ENCODE results near the gene SSR1. TPM values are rescaled to one million over a fixed set of nuclear protein-coding genes. Genes with fewer than 3 reads are reported as not detected.
"Not testable (repeated sequence)": the region's sequence is repeated elsewhere in the genome, so short reads cannot be mapped to it uniquely, and the experiment has no call there.

The SSR1 gene
- 159 TPM for polyA plus RNA-seq (2013, experiment 1 of 2; ENCODE audit: insufficient read length)
- polyA plus RNA-seq (2013, experiment 2 of 2; ENCODE audit: insufficient read length) = 145 TPM

GRCh38 chr6:7312616-7313504, at the start of gene SSR1:
Gene SSR1 (minus strand): TSS chr6:7313199. CDS start chr6:7313120, 79 bp downstream.
- peak; percentile 97 for DNase-seq

DNA sequence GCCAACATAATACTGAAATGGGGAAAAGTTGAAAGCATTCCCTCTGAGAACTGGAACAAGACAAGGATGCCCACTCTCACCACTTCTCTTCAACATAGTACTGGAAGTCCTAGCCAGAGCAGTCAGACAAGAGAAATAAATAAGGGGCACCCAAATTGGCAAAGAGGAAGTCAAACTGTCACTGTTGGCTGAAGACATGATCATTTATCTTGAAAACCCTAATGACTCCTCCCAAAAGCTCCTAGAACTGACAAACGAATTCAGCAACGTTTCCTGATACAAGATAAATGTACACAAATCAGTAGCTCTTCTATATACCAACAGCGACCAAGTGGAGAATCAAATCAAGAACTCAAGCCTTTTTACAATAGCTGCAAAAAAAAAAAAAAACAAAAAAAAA, 38.9 kb upstream of the SSR1 start:
- DNase-seq = not testable (repeated sequence)

- DNase-seq = not testable (repeated sequence)
These were observed 37.6 kb upstream of the SSR1 start for GRCh38 chr6:7350591-7350990.

DNA sequence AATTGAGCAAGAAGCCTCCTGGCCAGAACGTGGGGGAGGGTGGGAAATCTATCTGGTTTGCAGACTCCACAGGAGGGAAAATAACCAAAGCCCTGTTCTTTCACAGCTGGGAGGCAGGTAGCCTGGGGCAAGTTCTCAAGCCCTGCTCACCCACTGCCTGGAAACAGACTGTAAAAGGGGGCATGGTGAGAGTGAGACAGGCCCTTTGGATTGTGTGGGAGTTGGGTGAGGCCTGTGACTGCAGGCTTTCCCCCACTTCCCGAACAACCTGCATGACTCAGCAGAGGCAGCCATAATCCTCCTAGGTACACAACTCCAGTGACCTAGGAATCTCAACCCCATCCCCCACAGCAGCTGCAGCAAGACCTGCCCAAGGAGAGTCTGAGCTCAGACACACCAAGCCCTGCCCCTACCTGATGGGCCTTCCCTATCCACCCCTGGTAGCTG, 34.6 kb upstream of the SSR1 start:
- peak; percentile 1 for DNase-seq

DNA sequence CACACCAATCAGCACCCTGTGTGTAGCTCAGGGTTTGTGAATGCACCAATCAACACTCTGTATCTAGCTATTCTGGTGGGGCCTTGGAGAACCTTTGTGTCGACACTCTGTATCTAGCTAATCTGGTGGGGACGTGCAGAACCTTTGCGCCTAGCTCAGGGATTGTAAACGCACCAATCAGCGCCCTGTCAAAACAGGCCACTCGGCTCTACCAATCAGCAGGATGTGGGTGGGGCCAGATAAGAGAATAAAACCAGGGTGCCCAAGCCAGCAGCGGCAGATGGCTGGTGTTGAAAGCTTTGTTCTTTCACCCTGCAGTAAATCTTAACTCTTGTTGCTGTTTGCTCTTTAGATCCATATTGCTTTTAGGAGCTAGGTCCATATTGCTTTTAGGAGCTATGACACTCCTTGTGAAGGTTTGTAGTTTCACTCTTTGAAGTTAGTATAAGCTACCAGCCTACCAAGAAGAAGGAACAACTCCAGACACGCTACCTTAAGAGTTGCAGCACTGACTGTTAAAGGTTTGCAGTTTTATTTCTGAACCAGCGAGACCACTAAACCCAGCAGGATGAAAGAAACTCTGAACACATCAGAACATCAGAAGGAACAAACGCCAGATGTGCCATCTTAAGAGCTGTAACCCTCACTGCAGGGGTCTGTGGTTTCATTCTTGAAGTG, 31.9 kb upstream of the SSR1 start:
- DNase-seq = peak; percentile 11

- no peak for DNase-seq
These were observed 30.8 kb upstream of the SSR1 start for GRCh38 chr6:7343546-7344475.

DNA sequence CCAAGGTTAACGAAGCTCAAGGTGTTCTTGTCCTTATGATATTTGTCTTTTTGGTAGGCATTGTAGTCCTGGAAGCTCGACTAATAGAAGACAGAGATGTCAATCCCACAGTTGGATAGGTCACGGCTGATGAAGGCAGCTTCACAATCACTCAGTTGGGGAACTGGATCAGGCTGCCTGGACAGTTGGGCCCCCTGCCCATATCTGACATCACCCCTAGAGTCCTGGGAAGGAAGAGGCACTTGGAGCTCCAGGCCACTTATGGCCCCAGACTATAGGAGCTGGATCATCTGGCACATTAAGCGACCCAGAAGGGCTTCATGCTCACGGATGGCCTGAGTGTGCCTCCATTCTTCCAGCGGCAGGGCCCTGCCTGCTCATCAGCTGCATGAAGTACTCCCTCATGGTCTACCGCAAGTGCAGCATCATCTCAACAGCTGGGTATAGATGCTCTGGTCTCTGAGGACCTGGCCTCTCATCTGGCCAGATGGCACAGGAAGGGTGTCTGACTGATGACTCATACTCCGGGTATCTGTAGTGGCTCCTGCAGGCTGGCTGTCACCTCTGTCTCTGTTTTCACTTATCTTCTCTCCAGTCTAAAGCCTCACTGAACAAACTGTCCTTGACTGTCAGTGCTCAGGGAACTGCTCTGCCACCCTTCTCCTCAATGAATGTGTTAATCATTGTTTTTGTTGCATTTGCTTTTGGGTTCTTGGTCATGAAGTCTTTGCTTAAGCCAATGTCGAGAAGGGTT, 29.2 kb upstream of the SSR1 start:
- DNase-seq = peak; percentile 50

DNA sequence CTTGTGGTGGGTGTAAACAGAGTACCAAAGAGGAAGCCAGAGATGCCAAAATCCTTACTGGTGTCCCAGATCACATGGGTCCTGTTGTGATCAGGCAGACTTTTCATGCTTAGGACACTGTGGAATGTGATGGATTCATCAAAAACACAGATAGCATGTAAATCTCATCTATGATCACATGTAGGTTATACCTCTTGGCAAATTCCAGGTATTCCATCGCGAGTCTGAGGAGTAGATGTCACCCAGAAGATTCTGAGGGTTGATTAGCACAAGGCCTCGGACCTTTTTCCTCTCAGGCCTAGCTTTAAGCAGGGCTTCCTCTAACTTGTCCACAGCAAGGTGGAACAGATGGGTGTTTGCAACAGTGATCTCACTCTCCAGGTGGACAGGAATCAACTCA, 28.3 kb upstream of the SSR1 start:
- no peak for DNase-seq

GRCh38 chr6:7339007-7339732, 26.2 kb upstream of the SSR1 start:
- DNase-seq = peak; percentile 17

DNA sequence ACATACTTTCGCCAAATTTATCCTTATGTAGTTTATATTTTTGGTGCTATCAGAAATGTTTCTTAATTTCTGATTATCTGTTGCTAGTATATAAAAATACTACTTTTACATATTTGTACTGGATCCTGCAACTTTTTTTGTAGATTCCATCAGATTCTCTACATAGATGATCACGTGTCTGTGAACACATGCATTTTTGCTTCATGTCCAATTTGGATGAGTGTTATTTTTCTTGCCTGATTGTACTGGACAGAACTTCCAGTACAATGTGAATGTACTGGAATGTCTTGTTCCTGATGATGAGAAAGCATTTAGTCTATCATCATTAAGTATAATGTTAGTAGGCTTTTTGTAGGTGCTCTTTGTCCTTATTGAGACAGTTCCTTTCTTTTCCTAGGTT, 25.0 kb upstream of the SSR1 start:
- no peak for DNase-seq

DNA sequence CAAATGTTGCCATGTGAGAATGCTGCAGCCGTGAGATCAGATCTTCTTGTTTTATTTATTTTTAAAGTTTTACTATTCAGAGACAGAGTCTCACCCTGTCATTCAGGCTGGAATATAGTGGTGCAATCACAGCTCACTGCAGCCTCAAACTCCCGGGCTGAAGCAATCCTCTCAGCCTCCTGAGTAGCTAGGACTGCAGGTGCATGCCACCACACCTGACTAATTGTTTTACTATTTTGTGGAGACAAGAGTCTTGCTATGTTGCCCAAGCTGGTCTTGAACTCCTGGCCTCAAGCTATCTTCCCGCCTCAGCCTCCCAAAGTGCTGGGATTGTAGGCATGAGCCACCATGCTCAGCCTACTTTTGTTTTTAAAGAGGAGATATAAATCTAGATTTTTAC, 22.5 kb upstream of the SSR1 start:
- DNase-seq = no peak

GRCh38 chr6:7334685-7335084, 21.7 kb upstream of the SSR1 start:
- DNase-seq = no peak

GRCh38 chr6:7332090-7332745, 19.2 kb upstream of the SSR1 start:
- DNase-seq = no peak

GRCh38 chr6:7331452-7331851, 18.5 kb upstream of the SSR1 start:
- no peak for DNase-seq

GRCh38 chr6:7328243-7328642, 15.2 kb upstream of the SSR1 start:
- DNase-seq = no peak

DNA sequence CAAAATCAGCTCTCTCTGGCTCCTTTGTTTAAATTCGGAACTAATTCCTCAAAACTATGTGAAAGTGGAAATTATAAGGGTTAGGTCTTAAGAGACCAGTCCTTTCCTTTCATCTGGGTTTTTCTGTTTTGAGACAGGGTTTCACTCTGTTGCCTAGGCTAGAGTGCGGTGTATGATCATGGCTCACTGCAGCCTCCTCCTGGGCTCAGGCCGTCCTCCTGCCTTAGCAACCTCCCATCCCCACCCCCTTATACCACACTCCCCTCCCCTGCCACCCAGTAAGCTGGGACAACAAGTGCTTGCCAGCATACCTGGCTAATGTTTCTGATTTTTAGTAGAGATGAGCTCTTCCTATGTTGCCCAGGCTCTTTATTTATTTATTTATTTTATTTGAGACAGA, 12.8 kb upstream of the SSR1 start:
- no peak for DNase-seq

DNA sequence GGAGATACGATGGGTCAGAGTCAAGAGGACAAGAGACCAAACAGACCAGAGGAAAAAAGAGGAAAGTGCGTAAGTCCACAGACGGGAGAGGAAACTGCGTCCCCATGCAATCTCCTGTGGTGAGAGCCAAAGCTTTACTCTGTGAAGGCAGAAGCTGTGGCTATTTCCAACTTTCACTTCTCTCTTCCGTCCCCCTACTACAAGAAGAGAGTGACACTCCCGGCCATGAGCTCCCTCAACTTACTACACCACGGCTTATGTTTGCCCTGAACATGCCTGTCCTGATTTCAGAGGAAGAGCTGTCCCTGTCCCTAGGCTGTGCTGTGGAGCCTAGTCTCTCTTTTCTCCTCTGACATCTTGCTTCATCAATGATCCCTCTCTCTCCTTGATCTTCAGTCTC, 11.5 kb upstream of the SSR1 start:
- DNase-seq = no peak

- DNase-seq = no peak
These were observed 10.1 kb upstream of the SSR1 start for GRCh38 chr6:7323074-7323473.

- not testable (repeated sequence) for DNase-seq
These were observed 8.9 kb upstream of the SSR1 start for GRCh38 chr6:7321866-7322265.

DNA sequence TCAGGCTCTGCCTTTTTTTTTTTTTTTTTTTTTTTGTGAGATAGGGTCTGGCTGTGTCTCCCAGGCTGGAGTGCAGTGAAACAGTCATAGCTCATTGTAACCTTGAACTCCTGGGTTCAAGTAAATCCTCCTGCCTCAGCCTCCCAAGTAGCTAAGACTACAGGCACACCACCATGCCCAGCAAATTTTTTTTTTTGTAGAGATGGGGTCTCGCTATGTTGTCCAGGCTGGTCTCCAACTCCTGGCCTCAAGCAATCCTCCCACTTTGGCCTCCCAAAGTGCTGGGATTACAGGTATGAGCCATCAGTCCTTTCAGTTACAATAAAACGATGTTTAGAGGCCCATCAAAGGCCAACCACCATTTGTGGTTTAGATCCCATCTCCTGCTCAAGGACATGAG, 6.4 kb upstream of the SSR1 start:
- not testable (repeated sequence) for DNase-seq

- DNase-seq = no peak
These were observed 4.5 kb upstream of the SSR1 start for GRCh38 chr6:7317538-7317937.

All from fibroblast of skin of back (primary cell).